CD4-positive, CD25-positive, alpha-beta regulatory T cell (primary cell): Measurements from ENCODE around the gene PPP1R13L. TPM values are rescaled to one million over a fixed set of nuclear protein-coding genes. Genes with fewer than 3 reads are reported as not detected.

Experiments used
- ATAC-seq, 2 donors: fragments of 150-1000 bp; cut with Tn5 transposase; one replicate each; pipeline ENCODE4 v1.10.0; 2021; ENCODE audit warnings: low read depth in 2 of 2, moderate number of reproducible peaks in 2 of 2, moderate library complexity in 1 of 2
- DNase-seq, 3 donors: peaks; one replicate each; pipeline versions ENCODE4 v3.0.0 to v3.0.0-alpha.2; 2012 to 2022; ENCODE audit warnings: mixed read lengths in 1 of 3
- H3K27ac ChIP-seq: one replicate; pipeline ENCODE4 v1.7.0; 2013; ENCODE audit warnings: mild to moderate bottlenecking, low read length; ENCODE audit not compliant: insufficient read depth, poor library complexity, severe bottlenecking
- H3K27me3 ChIP-seq: one replicate; pipeline ENCODE4 v1.7.0; 2013; ENCODE audit warnings: low read length; ENCODE audit not compliant: control insufficient read depth, insufficient read depth
- H3K36me3 ChIP-seq: one replicate; pipeline ENCODE4 v1.7.0; 2013; ENCODE audit warnings: mild to moderate bottlenecking, low read length, moderate library complexity; ENCODE audit not compliant: control insufficient read depth, insufficient read depth
- H3K4me1 ChIP-seq: 2 replicates; pipeline ENCODE4 v1.7.0; 2013; ENCODE audit warnings: mild to moderate bottlenecking, low read length; ENCODE audit not compliant: insufficient read depth, control insufficient read depth, poor library complexity, severe bottlenecking
- H3K4me3 ChIP-seq: one replicate; pipeline ENCODE4 v1.7.0; 2013; ENCODE audit warnings: low read depth, mild to moderate bottlenecking, low read length, moderate library complexity
- H3K9me3 ChIP-seq, 2 experiments: 1 replicate in 1 of 2; 2 replicates in 1 of 2; pipeline ENCODE4 v1.7.0; 2013; ENCODE audit warnings: low read length in 2 of 2, mild to moderate bottlenecking in 1 of 2, moderate library complexity in 1 of 2; ENCODE audit not compliant: control insufficient read depth in 2 of 2
- H3K27ac Mint-ChIP-seq, 3 donors: one replicate each; pipeline ENCODE4 v1.8.0; 2020 to 2022; ENCODE audit warnings: mild to moderate bottlenecking in 3 of 3, mixed read lengths in 3 of 3, moderate library complexity in 2 of 3
- H3K27me3 Mint-ChIP-seq: one replicate; pipeline ENCODE4 v1.8.0; 2022; ENCODE audit warnings: mild to moderate bottlenecking, mixed read lengths
- H3K36me3 Mint-ChIP-seq: one replicate; pipeline ENCODE4 v1.8.0; 2020; ENCODE audit warnings: mixed read lengths
- H3K4me1 Mint-ChIP-seq, 4 donors: one replicate each; pipeline ENCODE4 v1.8.0; 2020 to 2022; ENCODE audit warnings: mixed read lengths in 4 of 4, mild to moderate bottlenecking in 1 of 4
- H3K4me3 Mint-ChIP-seq, 4 donors: one replicate each; pipeline ENCODE4 v1.8.0; 2020 to 2022; ENCODE audit warnings: mild to moderate bottlenecking in 4 of 4, mixed read lengths in 4 of 4, moderate library complexity in 3 of 4
- H3K9me3 Mint-ChIP-seq, 7 donors: one replicate each; pipeline ENCODE4 v1.8.0; 2020 to 2022; ENCODE audit warnings: mixed read lengths in 7 of 7, mild to moderate bottlenecking in 3 of 7, moderate library complexity in 2 of 7
- polyA plus RNA-seq, 4 donors: library from polyadenylated mRNA; unstranded; fragments of 300-500 nt; fragmentation: Illumina TruSeq; gene quantifications; one replicate each; pipeline ENCODE4 v1.2.3, GENCODE V29; 2021
- total RNA-seq: library from RNA; stranded (reverse); gene quantifications from one replicate; pipeline ENCODE4 v1.2.3, GENCODE V29; 2022

PPP1R13L gene
- total and polyA plus RNA-seq, 5 donors from 2014 or later: 0.17 to 7.4 (median 0.93) TPM

DNA sequence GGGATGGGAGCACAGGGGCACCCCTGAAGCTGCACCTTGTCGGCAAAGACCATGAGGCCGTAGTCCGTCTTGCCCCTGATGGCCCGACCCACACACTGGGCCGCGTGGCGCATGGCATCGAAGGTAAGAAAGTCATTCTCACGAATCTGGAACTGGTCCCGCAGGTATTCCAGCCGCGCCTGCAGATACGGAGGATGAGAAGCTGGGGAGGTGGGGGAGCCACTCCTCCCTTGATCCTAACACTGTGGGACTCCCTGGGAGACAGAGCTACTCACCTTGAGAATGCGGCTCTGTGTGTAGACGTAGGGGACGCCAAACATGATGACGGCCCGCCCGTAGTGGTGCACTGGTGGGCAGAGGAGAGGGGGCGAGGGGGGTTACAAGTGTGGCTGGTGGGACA lies 52.4 kb downstream of the PPP1R13L start:
- no peak for ATAC-seq
- Mint-ChIP-seq H3K9me3 (no peaks in the 10 kb centered on the region), H3K4me3 (no peak overlapping the region), H3K27ac (no peak overlapping the region), H3K27me3 (no peaks in the 10 kb centered on the region), H3K4me1 (peaks cover 0 to 2% (median 0%) of the 10 kb centered on the region in 4 donors), H3K36me3 (peaks cover 20% of the 10 kb centered on the region)
- Histone ChIP-seq H3K9me3 (no peaks in the 10 kb centered on the region), H3K27me3 (no peaks in the 10 kb centered on the region), H3K36me3 (peaks cover 7% of the 10 kb centered on the region), H3K27ac (no peak overlapping the region), H3K4me3 (no peak overlapping the region), H3K4me1 (no peaks in the 10 kb centered on the region)
- no peak for DNase-seq

DNA sequence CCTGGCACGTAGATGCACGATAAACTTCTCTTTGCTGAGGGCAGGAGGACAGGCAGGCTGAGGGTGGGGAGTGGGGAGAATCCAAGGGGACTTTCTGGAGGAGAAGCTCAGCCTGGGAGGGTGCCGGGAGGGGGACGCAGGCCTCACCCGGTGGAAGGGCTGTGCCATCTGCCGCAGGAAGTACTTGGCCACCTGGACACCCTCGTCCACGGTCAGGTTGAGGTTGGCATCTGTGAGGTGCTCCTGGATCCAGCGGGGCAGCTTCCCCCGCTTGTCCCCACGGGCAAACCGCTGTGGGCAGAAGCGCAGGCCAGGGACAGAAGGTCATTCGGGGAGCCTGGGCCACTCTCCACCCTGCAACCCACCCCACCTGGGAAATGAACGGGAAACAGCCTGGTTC lies 52.8 kb downstream of the PPP1R13L start:
- H3K36me3 ChIP-seq: peaks cover 7% of the 10 kb centered on the region
- no peaks in the 10 kb centered on the region for H3K9me3 ChIP-seq
- no peak overlapping the region for H3K27ac ChIP-seq
- no peaks in the 10 kb centered on the region for H3K27me3 ChIP-seq
- H3K4me3 ChIP-seq: no peak overlapping the region
- peaks cover 0 to 2% (median 0%) of the 10 kb centered on the region in 4 donors for H3K4me1 Mint-ChIP-seq
- H3K9me3 Mint-ChIP-seq: no peaks in the 10 kb centered on the region
- no peaks in the 10 kb centered on the region for H3K27me3 Mint-ChIP-seq
- ATAC-seq (no peak), DNase-seq (no peak)
- no peak overlapping the region for H3K27ac Mint-ChIP-seq
- H3K36me3 Mint-ChIP-seq: peaks cover 20% of the 10 kb centered on the region
- no peak overlapping the region for H3K4me3 Mint-ChIP-seq
- no peaks in the 10 kb centered on the region for H3K4me1 ChIP-seq

DNA sequence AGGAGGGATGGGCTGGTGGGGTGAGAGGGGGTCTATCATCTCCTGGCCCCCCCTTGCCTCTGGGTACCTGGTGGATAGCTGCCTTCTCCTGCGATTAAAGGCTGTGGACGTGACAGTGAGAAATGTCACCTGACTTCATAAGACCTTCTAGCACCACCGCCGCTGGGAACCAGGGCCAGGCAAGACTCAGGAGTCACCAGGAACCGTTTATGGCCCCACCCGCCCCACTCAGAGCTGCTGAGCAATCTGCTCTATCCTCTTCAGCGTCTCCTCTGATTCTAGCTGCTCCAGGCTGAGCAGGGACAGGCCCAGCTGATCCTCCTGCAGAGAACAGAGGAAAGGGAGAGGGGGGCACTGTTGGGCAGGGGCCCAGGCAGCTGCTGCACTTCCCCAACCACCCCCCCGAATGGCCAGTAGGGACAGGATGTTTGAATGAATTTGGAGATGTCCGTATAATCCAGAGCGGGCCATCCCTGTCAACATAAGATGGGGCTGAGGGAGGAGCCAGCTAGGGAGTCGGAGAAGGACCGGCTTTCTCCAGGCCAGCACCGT lies 53.4 kb downstream of the PPP1R13L start:
- Mint-ChIP-seq H3K36me3 (peaks cover 16% of the 10 kb centered on the region), H3K4me3 (no peak overlapping the region), H3K27me3 (no peaks in the 10 kb centered on the region), H3K4me1 (peaks cover 0 to 2% (median 0%) of the 10 kb centered on the region in 4 donors), H3K27ac (no peak overlapping the region), H3K9me3 (no peaks in the 10 kb centered on the region)
- Histone ChIP-seq H3K9me3 (no peaks in the 10 kb centered on the region), H3K27me3 (no peaks in the 10 kb centered on the region), H3K4me3 (no peak overlapping the region), H3K36me3 (peaks cover 7% of the 10 kb centered on the region), H3K4me1 (no peaks in the 10 kb centered on the region), H3K27ac (no peak overlapping the region)
- no peak for ATAC-seq
- DNase-seq: no peak

DNA sequence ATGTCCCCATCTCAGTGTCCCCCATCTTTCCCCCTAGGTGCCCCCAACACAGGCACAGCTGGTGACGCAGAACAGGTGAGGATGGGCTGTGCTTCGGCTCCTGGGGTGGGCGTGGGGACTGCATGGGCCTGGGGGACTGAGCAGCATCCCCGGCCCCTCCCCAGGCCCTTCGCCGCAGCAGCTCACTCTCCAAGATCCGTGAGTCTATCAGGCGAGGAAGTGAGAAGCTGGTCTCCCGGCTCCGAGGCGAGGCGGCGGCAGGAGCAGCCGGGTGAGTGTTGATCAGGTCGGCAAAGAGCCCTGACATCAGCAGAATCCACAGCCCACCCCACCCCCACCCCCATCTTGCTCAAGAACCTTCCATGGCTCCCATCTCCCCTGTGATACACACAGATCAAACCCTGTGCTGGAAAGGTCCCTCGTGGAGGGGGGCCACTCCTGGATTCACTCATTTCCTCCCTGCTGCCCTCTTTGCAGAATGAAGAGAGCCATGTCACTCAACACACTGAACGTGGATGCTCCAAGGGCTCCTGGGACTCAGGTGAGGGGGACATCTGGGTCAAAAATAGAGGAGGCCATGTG lies 54.3 kb downstream of the PPP1R13L start:
- Histone ChIP-seq H3K27ac (no peak overlapping the region), H3K9me3 (no peaks in the 10 kb centered on the region), H3K36me3 (peaks cover 7% of the 10 kb centered on the region), H3K27me3 (no peaks in the 10 kb centered on the region), H3K4me3 (no peak overlapping the region), H3K4me1 (no peaks in the 10 kb centered on the region)
- Mint-ChIP-seq H3K9me3 (no peaks in the 10 kb centered on the region), H3K27me3 (peaks cover 6% of the 10 kb centered on the region), H3K27ac (no peak overlapping the region), H3K4me3 (no peak overlapping the region), H3K4me1 (peaks cover 0 to 2% (median 0%) of the 10 kb centered on the region in 4 donors), H3K36me3 (peaks cover 16% of the 10 kb centered on the region)
- ATAC-seq (no peak), DNase-seq (no peak)

- Histone ChIP-seq H3K27me3 (no peaks in the 10 kb centered on the region), H3K4me3 (no peak overlapping the region), H3K36me3 (peaks cover 7% of the 10 kb centered on the region), H3K27ac (no peak overlapping the region), H3K4me1 (no peaks in the 10 kb centered on the region), H3K9me3 (no peaks in the 10 kb centered on the region)
- Mint-ChIP-seq H3K27ac (no peak overlapping the region), H3K36me3 (peaks cover 16% of the 10 kb centered on the region), H3K4me3 (no peak overlapping the region), H3K9me3 (no peaks in the 10 kb centered on the region), H3K4me1 (peaks cover 0 to 2% (median 0%) of the 10 kb centered on the region in 4 donors), H3K27me3 (peaks cover 6% of the 10 kb centered on the region)
- no peak for DNase-seq
- no peak for ATAC-seq
These were observed 55.4 kb downstream of the PPP1R13L start for GRCh38 chr19:45349430-45349941.

- no peaks in the 10 kb centered on the region for H3K9me3 Mint-ChIP-seq
- H3K27ac Mint-ChIP-seq: no peak overlapping the region
- Histone ChIP-seq H3K4me1 (no peaks in the 10 kb centered on the region), H3K4me3 (no peak overlapping the region), H3K36me3 (peaks cover 7% of the 10 kb centered on the region), H3K9me3 (no peaks in the 10 kb centered on the region), H3K27me3 (no peaks in the 10 kb centered on the region), H3K27ac (no peak overlapping the region)
- peaks cover 16% of the 10 kb centered on the region for H3K36me3 Mint-ChIP-seq
- DNase-seq: no peak
- no peak for ATAC-seq
- H3K4me1 Mint-ChIP-seq: peaks cover 0 to 2% (median 0%) of the 10 kb centered on the region in 4 donors
- H3K27me3 Mint-ChIP-seq: peaks cover 6% of the 10 kb centered on the region
- H3K4me3 Mint-ChIP-seq: no peak overlapping the region
These were observed 55.8 kb downstream of the PPP1R13L start for GRCh38 chr19:45349126-45349415.

DNA sequence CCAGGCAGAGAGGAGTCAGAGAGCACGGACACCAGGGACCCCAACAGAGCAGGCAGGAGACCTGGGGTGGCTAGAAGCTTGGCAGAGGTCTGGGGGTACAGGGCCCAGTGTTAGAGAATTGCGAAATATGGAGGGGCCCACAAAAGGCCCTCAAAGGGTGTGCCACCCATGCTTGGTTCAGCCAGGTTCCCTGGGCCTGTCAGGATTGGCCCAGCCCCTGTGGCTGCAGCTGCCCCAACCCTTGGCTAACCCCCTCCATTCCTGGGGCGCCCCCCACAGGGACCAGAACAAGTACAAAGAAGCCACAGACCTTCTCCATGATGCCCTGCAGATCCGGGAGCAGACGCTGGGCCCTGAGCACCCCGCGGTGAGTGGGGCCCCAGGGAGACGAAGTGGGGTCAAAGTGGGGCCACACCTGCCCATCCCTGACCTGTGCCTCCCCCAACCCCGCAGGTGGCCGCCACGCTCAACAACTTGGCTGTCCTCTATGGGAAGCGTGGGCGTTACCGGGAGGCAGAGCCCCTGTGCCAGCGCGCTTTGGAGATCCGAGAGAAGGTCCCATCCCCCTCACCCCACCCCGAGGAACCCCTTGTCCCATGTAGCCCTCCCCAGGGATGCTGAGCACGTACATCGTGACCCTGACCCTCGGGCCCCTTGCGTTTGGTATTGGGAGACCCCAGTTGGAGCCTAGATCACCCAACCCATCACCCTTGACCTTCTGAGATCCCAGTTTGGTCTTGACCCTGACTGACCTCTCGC lies 56.3 kb downstream of the PPP1R13L start:
- H3K4me3 Mint-ChIP-seq: no peak overlapping the region
- H3K27ac Mint-ChIP-seq: no peak overlapping the region
- Histone ChIP-seq H3K27ac (no peak overlapping the region), H3K36me3 (peaks cover 7% of the 10 kb centered on the region), H3K27me3 (no peaks in the 10 kb centered on the region), H3K9me3 (no peaks in the 10 kb centered on the region), H3K4me3 (no peak overlapping the region), H3K4me1 (no peaks in the 10 kb centered on the region)
- H3K4me1 Mint-ChIP-seq: peaks cover 0 to 2% (median 0%) of the 10 kb centered on the region in 4 donors
- ATAC-seq: no peak
- peaks cover 16% of the 10 kb centered on the region for H3K36me3 Mint-ChIP-seq
- H3K27me3 Mint-ChIP-seq: peaks cover 6% of the 10 kb centered on the region
- no peak for DNase-seq
- no peaks in the 10 kb centered on the region for H3K9me3 Mint-ChIP-seq
